ENCODE results near the gene SPRYD7.
"Not testable (repeated sequence)": the region's sequence is repeated elsewhere in the genome, so short reads cannot be mapped to it uniquely, and the experiment has no call there.

Gene SPRYD7

DNA sequence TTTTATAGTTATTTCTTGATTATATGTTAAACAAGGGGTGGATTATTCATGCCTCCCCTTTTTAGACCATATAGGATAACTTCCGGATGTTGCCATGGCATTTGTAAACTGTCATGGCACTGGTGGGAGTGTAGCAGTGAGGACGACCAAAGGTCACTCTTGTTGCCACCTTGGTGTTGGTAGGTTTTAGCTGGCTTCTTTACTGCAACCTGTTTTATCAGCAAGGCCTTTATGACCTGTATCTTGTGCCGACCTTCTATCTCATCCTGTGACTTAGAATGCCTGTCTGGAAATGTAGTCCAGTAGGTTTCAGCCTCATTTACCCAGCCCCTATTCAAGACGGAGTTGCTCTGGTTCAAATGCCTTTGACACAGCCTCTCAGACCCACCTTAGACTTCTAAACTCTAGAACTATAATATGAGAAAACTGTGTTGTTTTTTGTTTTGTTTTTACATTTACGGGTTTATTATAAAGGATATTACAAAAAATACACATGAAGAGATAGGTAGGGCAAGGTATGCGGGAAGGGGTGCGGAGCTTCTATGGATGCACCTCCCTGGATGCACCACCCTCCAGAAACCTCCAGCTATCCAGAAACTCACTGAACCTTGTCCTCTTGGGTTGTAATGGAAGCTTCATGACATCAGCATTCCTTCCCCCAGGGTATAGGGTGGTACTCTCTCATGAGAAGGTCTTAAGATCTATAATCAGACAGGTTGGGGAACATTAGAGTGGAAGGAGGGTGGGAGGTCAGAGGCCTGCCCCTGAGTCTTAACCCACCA lies 15.8 kb upstream of the SPRYD7 start:
- CTCF ChIA-PET: no interaction called here
- peaks cover 0 to 3% (median 0%) of the 10 kb centered on the region in 5 experiments for H3K9me3 ChIP-seq (ENCODE audit: control extremely low read depth in 1 of 5, control insufficient read depth in 4 of 5, insufficient read depth in 2 of 5, low read depth in 1 of 5, low read length in 4 of 5)
- no peaks in the 10 kb centered on the region for H3K27me3 ChIP-seq (replicated peaks in 2 of 5; ENCODE audit: control insufficient read depth in 4 of 5, insufficient read depth in 5 of 5, low read length in 4 of 5)
- no peaks in the 10 kb centered on the region for H3K4me1 ChIP-seq (ENCODE audit: control extremely low read depth in 1 of 4, control insufficient read depth in 4 of 4, insufficient read depth in 4 of 4, low read length in 3 of 4)
- no peak for DNase-seq
- H3K36me3 ChIP-seq (ENCODE audit: control insufficient read depth in 4 of 4, insufficient read depth in 4 of 4, low read length in 3 of 4): no peaks in the 10 kb centered on the region
- no peak overlapping the region for H3K4me3 ChIP-seq (ENCODE audit: control insufficient read depth in 1 of 7, extremely low read depth in 1 of 7, insufficient read depth in 4 of 7, low read depth in 2 of 7, low read length in 6 of 7)
- POLR2A ChIA-PET: interaction anchor here (0.6 kb wide), 1 partner anchor 1319 kb away, joined by 3 read pairs; no protein-coding TSS in a partner anchor
- H3K27ac ChIP-seq (ENCODE audit: insufficient read depth in 1 of 2, low read depth in 1 of 2, low read length in 2 of 2, poor library complexity in 1 of 2, severe bottlenecking in 2 of 2): no peak overlapping the region
- WGBS (ENCODE audit: insufficient coverage): 93% methylated on average over 3 of the region's 7 CpGs

DNA sequence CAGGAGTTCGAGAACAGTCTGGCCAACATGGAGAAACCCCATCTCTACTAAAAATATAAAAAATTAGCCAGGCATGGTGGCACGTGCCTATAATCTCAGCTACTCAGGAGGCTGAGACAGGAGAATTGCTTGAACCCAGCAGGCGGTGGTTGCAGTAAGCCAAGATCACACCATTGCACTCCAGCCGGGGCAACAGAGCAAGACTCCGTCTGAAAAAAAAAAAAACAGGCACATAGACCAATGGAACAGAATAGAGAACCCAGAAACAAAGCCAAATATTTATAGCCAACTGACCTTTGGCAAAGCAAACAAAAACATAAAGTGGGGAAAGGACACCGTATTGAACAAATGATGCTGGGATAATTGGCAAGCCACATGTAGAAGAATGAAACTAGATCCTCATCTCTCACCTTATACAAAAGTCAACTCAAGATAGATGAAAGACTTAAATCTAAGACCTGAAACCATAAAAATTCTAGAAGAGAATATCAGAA lies 12.7 kb upstream of the SPRYD7 start:
- H3K27ac ChIP-seq (ENCODE audit: insufficient read depth in 1 of 2, low read depth in 1 of 2, low read length in 2 of 2, poor library complexity in 1 of 2, severe bottlenecking in 2 of 2); H3K9me3 ChIP-seq (ENCODE audit: control extremely low read depth in 1 of 5, control insufficient read depth in 4 of 5, insufficient read depth in 2 of 5, low read depth in 1 of 5, low read length in 4 of 5); H3K27me3 ChIP-seq (replicated peaks in 2 of 5; ENCODE audit: control insufficient read depth in 4 of 5, insufficient read depth in 5 of 5, low read length in 4 of 5); H3K4me3 ChIP-seq (ENCODE audit: control insufficient read depth in 1 of 7, extremely low read depth in 1 of 7, insufficient read depth in 4 of 7, low read depth in 2 of 7, low read length in 6 of 7); POLR2A ChIA-PET; DNase-seq; H3K4me1 ChIP-seq (ENCODE audit: control extremely low read depth in 1 of 4, control insufficient read depth in 4 of 4, insufficient read depth in 4 of 4, low read length in 3 of 4); H3K36me3 ChIP-seq (ENCODE audit: control insufficient read depth in 4 of 4, insufficient read depth in 4 of 4, low read length in 3 of 4): not testable (repeated sequence)
- CTCF ChIA-PET: interaction anchor here (1.1 kb wide), 1 partner anchor 13 kb away, joined by 4 read pairs; the partner anchor contains the start of gene SPRYD7
- 94% methylated on average over 3 of the region's 6 CpGs for WGBS (ENCODE audit: insufficient coverage)

DNA sequence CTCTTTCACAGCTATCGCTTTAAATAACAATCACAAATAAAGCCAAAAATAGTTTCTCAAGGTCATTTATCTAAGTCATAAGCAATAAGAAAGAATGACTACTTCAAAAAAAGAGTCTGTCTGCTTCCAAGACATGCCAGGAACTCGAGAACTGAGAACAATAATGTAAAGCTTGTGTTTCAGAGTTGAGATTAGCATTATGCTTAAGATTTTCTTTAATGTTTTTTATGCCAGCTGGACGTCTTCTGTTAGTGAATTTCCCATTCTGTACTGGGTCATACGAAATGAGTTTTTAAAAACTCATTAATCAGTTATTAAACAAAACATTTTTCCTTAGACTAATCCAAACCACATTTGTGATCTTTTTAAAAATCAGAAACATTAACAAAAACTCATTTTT lies 3.2 kb upstream of the SPRYD7 start:
- Histone ChIP-seq H3K27me3 (replicated peaks in 2 of 5; ENCODE audit: control insufficient read depth in 4 of 5, insufficient read depth in 5 of 5, low read length in 4 of 5) (no peaks in the 10 kb centered on the region), H3K4me1 (ENCODE audit: control extremely low read depth in 1 of 4, control insufficient read depth in 4 of 4, insufficient read depth in 4 of 4, low read length in 3 of 4) (peaks cover 3 to 18% (median 16%) of the 10 kb centered on the region in 4 experiments), H3K27ac (ENCODE audit: insufficient read depth in 1 of 2, low read depth in 1 of 2, low read length in 2 of 2, poor library complexity in 1 of 2, severe bottlenecking in 2 of 2) (no peak overlapping the region), H3K4me3 (ENCODE audit: control insufficient read depth in 1 of 7, extremely low read depth in 1 of 7, insufficient read depth in 4 of 7, low read depth in 2 of 7, low read length in 6 of 7) (no peak overlapping the region), H3K36me3 (ENCODE audit: control insufficient read depth in 4 of 4, insufficient read depth in 4 of 4, low read length in 3 of 4) (no peaks in the 10 kb centered on the region), H3K9me3 (ENCODE audit: control extremely low read depth in 1 of 5, control insufficient read depth in 4 of 5, insufficient read depth in 2 of 5, low read depth in 1 of 5, low read length in 4 of 5) (no peaks in the 10 kb centered on the region)
- CTCF ChIA-PET: interaction anchor here (0.6 to 1.6 kb wide), 5 partner anchors 23 to 1132 kb away, joined by 3 read pairs; no protein-coding TSS in a partner anchor
- DNase-seq: no peak
- POLR2A ChIA-PET: no interaction called here
- WGBS (ENCODE audit: insufficient coverage): 100% methylated on average over 3 of the region's 4 CpGs

DNA sequence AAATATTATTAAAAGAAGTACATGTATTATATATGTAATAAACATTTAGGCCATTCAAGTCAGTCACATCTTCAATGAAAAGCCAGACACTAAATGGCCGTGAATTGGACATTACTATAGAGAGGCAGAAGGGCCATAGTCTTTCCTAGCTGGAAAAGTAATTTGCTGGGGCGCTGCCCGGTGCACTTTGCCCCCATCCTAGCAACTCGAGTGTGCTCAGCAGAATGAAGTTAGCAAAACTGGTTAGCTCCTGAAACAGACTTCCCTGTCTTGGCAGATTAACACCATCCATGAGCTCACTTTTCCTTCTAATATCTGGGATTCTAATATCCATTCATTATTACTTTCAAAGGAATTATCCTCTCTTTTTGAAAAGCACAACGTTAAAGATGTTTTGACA lies 2.8 kb upstream of the SPRYD7 start:
- Histone ChIP-seq H3K36me3 (ENCODE audit: control insufficient read depth in 4 of 4, insufficient read depth in 4 of 4, low read length in 3 of 4) (no peaks in the 10 kb centered on the region), H3K4me3 (ENCODE audit: control insufficient read depth in 1 of 7, extremely low read depth in 1 of 7, insufficient read depth in 4 of 7, low read depth in 2 of 7, low read length in 6 of 7) (no peak overlapping the region), H3K9me3 (ENCODE audit: control extremely low read depth in 1 of 5, control insufficient read depth in 4 of 5, insufficient read depth in 2 of 5, low read depth in 1 of 5, low read length in 4 of 5) (no peaks in the 10 kb centered on the region), H3K27me3 (replicated peaks in 2 of 5; ENCODE audit: control insufficient read depth in 4 of 5, insufficient read depth in 5 of 5, low read length in 4 of 5) (no peaks in the 10 kb centered on the region), H3K27ac (ENCODE audit: insufficient read depth in 1 of 2, low read depth in 1 of 2, low read length in 2 of 2, poor library complexity in 1 of 2, severe bottlenecking in 2 of 2) (no peak overlapping the region), H3K4me1 (ENCODE audit: control extremely low read depth in 1 of 4, control insufficient read depth in 4 of 4, insufficient read depth in 4 of 4, low read length in 3 of 4) (peaks cover 3 to 18% (median 16%) of the 10 kb centered on the region in 4 experiments)
- WGBS (ENCODE audit: insufficient coverage): 100% methylated on average over 4 of the region's 5 CpGs
- ChIA-PET POLR2A (no interaction called here), CTCF (interaction anchor here (0.6 to 1.6 kb wide), 4 partner anchors 24 to 1132 kb away, joined by 3 read pairs; no protein-coding TSS in a partner anchor)
- no peak for DNase-seq

DNA sequence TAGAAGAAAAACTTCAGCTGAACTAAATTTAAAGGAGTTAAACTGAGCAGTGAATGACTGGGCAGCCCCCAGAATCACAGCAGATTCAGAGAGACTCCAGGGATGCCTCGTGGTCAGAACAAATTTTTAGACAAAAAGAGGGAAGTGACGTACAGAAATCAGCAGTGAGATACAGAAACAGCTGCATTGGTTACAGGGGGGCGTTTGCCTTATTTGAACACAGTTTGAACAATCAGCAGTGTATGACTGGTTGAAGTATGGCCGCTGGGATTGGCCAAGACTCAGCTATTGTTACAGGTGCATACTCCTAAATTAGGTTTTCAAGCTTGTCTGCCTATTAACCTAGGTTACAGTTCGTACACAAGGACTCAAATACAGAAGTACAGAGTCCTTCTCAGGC lies 2.2 kb upstream of the SPRYD7 start:
- H3K4me3 ChIP-seq (ENCODE audit: control insufficient read depth in 1 of 7, extremely low read depth in 1 of 7, insufficient read depth in 4 of 7, low read depth in 2 of 7, low read length in 6 of 7): no peak overlapping the region
- 32% methylated on average over 5 of the region's 5 CpGs for WGBS (ENCODE audit: insufficient coverage)
- no peaks in the 10 kb centered on the region for H3K36me3 ChIP-seq (ENCODE audit: control insufficient read depth in 4 of 4, insufficient read depth in 4 of 4, low read length in 3 of 4)
- H3K27ac ChIP-seq (ENCODE audit: insufficient read depth in 1 of 2, low read depth in 1 of 2, low read length in 2 of 2, poor library complexity in 1 of 2, severe bottlenecking in 2 of 2): no peak overlapping the region
- H3K9me3 ChIP-seq (ENCODE audit: control extremely low read depth in 1 of 5, control insufficient read depth in 4 of 5, insufficient read depth in 2 of 5, low read depth in 1 of 5, low read length in 4 of 5): no peaks in the 10 kb centered on the region
- peaks cover 3 to 18% (median 16%) of the 10 kb centered on the region in 4 experiments for H3K4me1 ChIP-seq (ENCODE audit: control extremely low read depth in 1 of 4, control insufficient read depth in 4 of 4, insufficient read depth in 4 of 4, low read length in 3 of 4)
- no peaks in the 10 kb centered on the region for H3K27me3 ChIP-seq (replicated peaks in 2 of 5; ENCODE audit: control insufficient read depth in 4 of 5, insufficient read depth in 5 of 5, low read length in 4 of 5)
- CTCF ChIA-PET: interaction anchor here (1.3 to 1.6 kb wide), 2 partner anchors 30 to 1133 kb away, joined by 3 read pairs; no protein-coding TSS in a partner anchor
- POLR2A ChIA-PET: no interaction called here
- DNase-seq: peak; percentile 42 to 89 (median 83)

DNA sequence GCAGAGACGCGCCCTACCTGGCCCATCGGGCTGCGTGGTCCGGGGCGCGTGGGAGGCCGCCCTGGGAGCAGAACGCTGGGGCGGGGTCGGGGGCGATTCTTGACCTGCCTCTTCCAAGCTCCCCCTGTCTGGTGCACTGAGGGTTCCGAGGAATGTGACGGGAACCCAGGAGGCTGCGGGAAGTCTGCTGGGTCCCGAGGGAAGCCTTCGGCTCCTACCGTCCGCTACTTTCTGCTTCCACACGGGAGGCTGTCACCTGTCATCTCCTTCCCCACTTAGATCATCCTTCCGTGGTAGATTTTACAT lies 781 bp upstream of the SPRYD7 start:
- no peak for DNase-seq
- Histone ChIP-seq H3K4me1 (ENCODE audit: control extremely low read depth in 1 of 4, control insufficient read depth in 4 of 4, insufficient read depth in 4 of 4, low read length in 3 of 4) (peaks cover 3 to 18% (median 16%) of the 10 kb centered on the region in 4 experiments), H3K36me3 (ENCODE audit: control insufficient read depth in 4 of 4, insufficient read depth in 4 of 4, low read length in 3 of 4) (no peaks in the 10 kb centered on the region), H3K27me3 (replicated peaks in 2 of 5; ENCODE audit: control insufficient read depth in 4 of 5, insufficient read depth in 5 of 5, low read length in 4 of 5) (no peaks in the 10 kb centered on the region), H3K9me3 (ENCODE audit: control extremely low read depth in 1 of 5, control insufficient read depth in 4 of 5, insufficient read depth in 2 of 5, low read depth in 1 of 5, low read length in 4 of 5) (no peaks in the 10 kb centered on the region), H3K4me3 (ENCODE audit: control insufficient read depth in 1 of 7, extremely low read depth in 1 of 7, insufficient read depth in 4 of 7, low read depth in 2 of 7, low read length in 6 of 7) (peak overlapping the region; percentile 77 to 98 (median 92)), H3K27ac (ENCODE audit: insufficient read depth in 1 of 2, low read depth in 1 of 2, low read length in 2 of 2, poor library complexity in 1 of 2, severe bottlenecking in 2 of 2) (peak overlapping the region in 1 of 2 experiments; percentile 54)
- WGBS (ENCODE audit: insufficient coverage): 1% methylated on average over 17 of the region's 21 CpGs
- CTCF ChIA-PET: interaction anchor here (1.0 to 1.4 kb wide), 7 partner anchors 9 to 949 kb away, joined by 3 to 6 read pairs (median 4); no protein-coding TSS in a partner anchor
- POLR2A ChIA-PET: interaction anchor here (0.9 to 1.0 kb wide), 2 partner anchors 17 to 60 kb away, joined by 4 to 5 read pairs; partner anchors contain the start of gene TRIM13
